ENCODE results near the gene SDHB.
A peak's percentile ranks its signal among the peaks of the same experiment; 100 is the strongest.
"Not testable (repeated sequence)": the region's sequence is repeated elsewhere in the genome, so short reads cannot be mapped to it uniquely, and the experiment has no call there.

The SDHB gene

DNA sequence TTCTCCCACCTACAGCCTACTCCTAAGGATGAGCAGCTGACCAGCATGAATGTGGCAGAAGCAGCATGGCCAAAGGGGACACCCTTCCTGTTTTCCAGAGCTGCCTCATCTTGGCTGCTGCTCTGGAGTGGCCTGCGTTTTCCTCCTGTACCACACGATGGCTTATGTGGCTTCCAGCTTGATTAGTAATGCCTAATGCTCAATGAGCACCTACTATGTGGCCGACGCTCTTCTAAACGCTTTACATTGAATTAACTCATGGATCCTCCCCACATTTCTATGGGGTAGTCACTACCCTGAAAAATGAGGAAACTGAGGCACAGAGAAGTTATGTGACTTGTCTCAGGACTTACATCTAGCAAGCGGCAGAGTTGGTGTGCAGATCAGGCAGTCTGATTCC, 18.0 kb upstream of the SDHB start:
- no peak for DNase-seq

DNA sequence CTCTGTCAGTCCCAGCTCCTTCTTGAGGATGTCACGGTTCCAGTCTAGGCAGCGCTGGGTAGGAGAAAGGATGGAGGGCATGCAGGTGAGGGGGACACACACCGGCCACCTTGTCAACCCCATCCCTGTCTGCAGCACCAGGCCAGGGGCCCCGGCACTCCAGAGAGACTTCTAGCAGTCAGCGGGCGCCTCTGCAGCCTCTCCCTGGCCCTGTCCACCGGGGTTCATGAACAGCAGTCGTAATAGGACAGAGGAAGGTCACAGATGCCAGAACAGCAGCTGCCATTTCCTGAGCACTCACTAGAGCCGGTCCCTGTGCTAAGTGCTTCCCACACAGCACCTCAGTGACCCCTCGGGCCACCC, 16.3 kb upstream of the SDHB start:
- DNase-seq: no peak

DNA sequence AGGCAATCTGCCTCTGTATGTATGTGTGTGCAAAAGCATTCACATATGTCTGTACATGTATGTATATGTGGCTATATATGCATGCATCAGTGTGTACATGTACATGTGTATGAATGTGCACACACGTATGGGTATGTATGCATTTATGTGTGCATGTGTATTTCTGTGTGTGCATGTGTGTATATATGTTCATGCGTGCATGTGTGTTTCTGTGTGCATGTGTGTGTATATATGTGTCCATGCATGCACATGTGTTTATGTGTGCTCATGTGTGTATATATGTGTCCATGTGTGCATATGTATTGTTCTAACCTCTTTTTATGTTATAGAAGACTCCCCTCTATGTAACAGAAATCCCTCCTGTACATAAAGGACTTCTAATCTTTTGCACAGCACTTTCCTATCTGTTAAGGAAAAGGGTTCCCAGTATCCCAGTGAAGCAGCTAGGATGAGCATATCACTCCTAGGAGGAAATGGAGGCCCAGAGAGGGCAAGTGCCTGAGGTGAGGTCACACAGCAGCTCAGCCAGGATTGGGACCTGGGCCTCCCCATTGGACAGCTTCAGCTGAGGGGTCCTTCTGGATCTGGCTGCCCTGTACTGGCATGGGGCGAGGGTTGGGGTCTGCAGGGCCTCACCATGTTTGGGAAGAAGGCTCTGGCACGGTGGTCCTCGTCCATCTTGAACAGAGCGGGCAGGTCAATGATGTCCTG, 15.8 kb upstream of the SDHB start:
- DNase-seq: no peak

DNA sequence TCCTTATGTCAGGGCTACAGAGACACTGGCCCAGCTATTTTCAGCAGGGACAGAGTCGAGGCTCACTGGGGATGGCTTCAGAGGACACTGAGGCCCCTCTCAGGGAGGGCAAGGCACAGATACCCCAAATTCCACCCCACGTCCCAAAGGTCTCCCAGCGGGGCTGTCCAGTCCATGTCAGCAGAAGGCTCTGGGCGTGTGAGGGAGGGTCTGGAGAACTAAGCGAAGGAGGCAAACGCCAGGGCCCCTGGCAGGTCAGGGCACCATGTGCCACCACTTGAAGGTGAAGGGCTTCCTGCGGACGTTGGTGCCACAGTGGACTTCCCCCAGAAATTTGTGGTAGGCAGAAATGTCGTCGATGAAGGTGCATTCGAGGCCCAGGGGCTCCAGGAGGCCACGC, 15.0 kb upstream of the SDHB start:
- no peak for DNase-seq

DNA sequence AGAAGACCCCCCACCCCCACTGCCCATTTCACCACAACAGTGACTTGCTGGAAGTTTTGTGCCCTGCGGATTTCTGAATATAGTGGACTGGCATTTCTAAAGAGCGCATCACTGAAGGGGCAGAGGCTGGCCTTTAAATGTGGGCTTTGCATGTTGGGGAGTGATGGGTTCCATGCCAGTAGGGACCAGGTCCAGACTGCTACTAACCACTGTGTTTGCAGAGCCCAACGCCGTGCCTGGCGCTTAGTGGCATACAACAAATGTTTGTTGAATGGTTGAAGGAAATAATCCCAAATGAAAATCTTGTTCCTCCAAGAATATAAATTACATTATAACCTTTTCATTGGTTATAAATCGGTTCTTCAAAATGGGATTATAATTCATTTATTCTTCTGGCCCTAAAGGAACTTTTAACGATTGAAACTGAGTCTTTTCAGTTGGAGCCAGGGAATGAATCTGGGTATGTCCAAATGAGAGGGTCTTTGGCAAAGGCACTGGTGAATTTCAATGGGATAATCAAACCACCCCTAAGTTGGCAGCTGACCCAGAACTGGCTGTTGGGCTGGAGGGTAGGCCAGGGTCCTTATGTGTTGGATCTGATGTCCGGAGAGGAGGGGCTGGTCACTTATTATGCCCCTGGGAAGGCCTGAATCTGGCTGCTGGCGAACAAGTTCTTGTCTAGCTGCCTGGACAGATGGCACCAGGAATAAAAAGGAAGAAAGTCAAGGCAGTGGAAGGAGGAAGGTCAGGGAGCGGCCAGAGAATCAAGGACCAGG, 13.8 kb upstream of the SDHB start:
- DNase-seq: no peak

DNA sequence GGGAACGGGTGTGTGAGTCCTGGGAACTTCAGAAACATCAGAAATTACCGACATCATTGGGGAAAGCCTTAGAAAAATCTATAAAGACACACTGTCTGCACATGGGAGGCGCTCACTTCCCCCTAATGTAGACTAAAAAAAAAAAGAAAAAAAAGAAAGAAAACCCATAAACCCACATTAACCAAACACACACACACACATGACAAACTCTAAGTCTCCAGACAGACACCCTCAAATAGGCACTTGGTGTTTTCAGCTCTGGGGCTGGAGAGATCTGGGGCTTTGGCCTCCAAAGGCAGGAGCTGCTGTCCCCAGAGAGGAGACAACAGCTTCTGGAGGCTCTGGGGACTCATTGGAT, 13.2 kb upstream of the SDHB start:
- no peak for DNase-seq

DNA sequence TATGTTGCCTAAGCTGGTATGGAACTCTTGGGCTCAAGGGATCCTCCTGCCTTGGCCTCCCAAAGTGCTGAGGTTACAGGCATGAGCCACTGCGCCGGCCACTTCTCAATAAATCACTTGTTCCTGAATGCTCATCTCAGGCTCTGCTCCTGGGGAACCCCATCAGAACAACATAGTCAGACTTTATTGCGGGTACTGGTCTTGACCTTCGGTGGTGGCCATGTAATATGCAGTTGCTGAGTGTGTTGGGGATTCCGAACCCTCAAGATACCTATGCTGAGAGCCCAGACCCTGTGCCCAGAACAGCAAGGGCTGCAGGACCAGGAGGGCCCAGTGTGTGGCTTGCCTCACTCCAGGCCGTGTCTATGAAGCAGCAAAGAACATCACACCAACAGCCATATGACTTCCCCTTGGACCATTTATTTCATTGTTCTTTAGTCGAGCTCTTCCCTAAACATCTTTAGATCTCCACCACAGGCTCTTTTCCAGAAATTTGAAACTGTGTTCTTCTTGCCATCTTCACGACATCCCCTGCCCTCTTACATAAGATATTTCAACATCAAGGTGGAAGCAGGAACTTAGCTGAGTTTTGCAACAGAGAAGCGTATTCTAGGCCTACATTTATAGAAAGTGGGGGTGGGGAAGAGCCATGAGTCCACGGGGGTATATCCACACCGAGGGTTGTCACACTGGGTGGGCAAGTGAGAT, 12.7 kb upstream of the SDHB start:
- no peak for DNase-seq

DNA sequence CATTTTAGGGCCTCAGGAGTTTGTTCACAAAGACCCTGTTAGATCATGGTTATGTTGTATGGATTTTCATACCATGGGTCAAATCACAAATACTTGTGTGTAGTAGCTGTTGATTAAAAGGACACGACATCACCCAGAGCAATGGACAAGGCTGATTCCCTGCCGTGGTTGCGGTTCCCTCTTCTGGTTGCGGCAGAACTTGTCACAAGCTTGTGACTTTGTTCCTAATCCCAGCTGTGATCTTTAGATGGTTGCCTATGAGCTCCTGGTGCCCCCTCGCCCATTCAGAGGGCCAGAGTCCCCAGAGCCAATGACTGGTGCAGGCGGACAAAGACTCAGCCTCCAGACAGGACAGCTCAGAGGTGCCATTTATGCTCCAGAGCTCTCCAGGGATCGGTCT, 11.8 kb upstream of the SDHB start:
- no peak for DNase-seq

DNA sequence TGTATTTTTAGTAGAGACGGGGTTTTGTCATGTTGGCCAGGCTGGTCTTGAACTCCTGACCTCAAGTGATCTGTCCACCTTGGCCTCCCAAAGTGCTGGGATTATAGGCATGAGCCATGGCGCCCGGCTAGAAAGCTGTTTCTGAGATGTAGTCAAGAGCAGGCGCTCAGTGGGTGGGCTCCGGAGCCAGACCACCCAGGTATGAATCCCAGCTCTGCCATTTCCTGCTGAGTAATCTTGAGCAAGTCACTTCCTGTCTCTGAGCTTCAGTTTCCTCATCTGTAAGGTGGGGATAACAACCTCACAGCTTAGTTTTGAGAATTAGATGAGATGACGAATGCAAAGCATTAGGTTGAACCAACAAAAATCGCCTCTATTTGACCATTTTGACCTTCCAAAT, 8.9 kb upstream of the SDHB start:
- not testable (repeated sequence) for DNase-seq

DNA sequence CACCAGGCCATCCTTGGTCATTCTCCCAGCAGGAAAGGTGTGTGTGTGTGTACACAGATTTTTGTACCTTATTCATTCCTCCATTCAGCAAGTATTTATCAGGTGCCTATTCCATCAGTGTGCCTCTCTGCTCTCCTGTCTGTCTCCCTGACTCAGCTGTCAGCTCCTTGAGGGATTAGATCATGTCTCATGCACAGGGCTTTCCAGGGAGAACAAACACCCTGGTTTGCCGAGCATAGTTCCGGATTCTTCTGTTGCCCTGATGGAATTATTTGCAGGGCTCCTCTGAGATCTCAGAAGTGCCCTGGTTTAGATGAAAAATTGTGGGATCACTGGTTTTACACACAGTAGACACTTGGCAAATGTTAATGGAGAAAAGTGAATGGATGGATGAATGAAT, 8.1 kb upstream of the SDHB start:
- DNase-seq: no peak

DNA sequence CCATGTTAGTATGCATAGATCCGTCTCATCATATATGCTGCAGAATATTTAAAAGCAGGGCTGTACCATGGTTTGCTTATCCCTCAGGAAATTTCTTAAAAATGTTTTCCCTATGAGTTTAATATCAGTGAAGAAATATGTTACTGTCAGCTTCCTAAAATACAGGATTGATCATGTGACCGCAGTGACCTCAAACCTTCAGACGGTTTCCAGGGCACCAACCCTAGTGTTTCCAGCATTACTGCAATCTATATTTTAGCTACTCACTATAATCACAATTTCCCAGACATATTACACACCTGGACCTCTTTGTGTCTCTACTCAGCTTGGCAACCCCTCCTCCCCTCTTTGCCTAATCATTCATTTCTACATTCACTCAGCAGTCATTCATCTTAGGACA, 7.7 kb upstream of the SDHB start:
- DNase-seq: no peak

DNA sequence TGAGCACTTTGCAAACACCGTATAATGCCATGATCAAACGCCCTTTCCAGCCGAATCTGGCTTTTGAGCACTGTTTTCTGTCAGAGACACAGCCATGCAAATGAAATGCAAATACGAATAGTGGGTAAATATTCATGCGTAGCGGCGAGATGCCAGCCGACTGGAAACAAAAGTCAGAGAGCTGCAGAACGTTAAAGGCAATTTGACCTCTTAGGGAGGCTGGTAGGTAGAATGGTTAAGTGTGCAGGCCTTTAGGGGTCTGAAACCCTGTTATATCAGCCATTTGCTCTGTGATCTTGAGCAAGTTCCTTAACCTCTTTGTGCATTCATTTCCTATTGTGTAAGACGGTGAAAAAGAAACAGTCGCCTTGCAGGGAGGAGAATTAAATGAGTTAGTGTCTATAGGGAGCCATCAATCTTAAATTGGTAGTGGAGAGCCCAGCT, 6.5 kb upstream of the SDHB start:
- DNase-seq: peak; percentile 96 to 97

DNA sequence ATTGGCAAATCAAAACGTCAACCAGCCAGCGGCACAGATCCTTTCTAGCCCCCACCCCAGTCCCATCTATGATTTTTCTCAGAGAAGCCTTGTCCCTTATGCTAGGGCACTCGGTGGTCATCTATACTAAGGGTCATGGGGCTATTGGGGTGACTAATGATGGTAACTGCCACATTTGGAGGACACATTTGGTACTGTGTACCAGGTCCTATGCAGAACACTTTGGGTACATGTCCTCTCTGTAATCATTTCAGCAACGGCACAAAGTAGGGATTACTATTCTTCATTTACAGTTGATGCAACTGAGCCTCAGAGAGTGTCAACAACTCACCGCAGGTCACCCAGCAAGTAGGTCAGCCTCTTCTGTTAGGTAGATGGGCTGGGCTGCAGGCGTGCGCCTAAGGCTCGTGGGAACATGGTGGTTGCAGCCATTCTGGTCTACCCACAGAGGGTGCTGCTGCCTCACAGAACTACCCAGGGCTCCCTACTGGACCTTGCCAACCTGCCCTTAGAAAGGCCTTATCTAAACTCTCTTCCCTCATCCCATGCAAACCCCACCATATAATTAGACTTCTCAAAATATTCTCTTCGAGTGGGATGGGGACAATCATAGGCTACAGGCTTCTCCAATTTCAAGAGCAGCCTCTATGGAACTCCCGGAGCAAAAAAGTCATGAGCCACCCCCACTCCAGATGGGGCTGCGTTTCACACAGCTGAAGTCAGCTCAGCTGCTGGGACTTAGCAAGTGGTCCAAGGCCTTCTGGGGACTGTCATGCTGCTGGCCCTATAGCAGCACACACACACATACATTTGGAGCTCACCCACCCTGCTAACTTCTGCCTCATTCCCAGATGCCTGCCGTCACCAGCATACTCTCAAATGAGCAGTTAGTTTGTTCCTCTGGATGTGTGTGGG, 5.8 kb upstream of the SDHB start:
- DNase-seq: peak; percentile 79 to 93

DNA sequence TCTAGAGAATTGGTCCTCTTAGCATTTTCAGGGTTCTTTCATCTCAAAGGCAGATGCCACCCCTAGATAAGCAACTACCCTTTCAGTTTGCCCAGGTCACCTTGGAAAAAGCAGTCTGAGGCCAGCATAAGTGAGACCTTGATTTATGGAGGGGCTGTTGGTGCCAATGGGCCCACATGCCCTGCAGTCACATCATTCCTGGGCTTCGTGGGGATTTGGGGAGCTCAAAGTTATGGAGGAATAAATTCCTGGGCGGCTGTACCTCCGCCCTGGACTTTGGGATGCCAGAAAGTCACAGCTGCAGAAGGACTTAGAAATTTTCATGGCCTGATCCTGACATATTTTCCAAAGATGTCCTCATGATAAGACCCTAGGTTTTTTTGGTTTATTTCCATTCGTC, 2.7 kb upstream of the SDHB start:
- DNase-seq: no peak

DNA sequence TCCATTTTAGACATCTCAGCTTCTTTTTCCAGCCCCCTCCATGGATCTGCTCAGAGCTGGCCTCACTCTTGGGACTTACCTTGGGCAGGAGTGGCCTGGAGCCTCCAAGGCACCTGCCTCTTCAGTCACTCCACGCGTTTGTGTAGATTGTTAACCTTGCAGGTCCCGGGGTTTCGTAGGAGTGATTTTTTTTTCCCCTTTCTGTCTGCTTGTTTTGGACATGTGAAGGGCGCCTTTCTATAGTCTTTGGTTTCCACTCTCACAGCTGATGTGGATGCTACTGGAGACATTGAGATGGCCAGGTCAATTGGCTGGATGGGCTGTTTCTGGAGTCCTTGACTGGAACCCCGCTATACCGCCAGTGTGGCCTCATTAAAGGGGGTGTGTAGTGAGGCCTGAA, 2.0 kb upstream of the SDHB start:
- DNase-seq: no peak

DNA sequence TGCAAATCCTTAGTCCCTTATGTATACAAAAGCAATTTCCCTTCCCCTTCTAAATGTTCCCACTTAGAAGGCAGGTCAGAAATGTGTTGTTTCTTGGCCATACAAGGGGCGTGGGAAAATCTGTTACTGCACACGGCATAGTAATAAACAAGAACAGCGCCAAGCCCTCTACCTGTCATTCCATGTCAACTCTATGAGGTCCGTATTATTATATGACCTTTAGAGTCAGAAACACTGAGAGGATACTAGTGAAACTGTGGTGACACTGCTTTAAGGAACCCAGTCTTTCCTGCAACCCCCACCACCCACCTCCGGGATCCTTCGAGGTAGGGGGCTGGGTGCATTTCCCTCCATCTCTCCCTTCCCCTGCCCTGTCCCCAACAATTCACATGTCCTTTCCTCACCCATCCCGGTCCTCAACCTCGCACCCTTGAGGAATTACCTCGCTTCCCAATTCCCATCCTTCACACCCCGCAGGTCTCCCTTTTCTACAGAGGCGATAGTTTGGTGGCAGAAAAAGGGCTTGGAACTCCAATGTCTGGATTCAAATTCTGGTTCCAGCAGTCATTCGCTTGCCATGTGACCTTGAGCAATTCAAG, 647 bp downstream of the SDHB start:
- DNase-seq: no peak

DNA sequence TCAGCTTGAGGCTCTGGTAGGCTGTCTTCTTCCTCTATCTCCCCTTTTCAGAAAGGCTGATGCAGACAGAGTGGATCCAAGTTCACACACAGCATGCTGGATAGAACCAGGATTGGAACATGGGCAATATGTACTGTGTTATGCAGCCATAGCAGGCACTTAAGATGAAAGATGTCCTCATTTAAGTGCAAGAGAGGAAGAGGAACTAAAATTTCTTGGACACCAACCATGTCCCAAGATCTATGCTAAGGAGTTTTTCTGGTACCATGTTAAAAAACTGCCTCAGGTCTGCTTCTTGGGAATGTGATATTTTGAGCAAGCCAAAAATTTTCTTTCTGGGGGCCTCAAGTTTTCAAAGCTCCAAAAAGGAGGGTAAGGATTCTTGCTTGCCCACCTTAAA, 1.2 kb downstream of the SDHB start:
- DNase-seq: no peak

DNA sequence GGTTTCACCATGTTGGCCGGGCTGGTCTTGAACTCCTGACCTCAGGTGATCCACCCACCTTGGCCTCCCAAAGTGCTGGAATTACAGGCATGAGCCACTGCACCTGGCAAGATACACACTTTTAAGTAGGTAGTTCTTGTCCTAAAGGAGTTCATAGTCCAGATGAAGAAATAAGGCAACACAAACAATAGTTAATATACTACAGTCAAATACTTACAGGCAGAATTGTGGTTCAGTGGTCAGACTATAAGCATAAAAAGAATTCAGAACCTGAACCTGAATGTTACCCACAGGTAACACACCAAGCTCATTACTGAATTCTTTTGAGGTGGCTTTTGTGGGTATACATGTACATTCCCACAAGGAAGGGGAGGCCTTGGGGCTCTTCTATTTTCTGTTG, 1.8 kb downstream of the SDHB start:
- no peak for DNase-seq

DNA sequence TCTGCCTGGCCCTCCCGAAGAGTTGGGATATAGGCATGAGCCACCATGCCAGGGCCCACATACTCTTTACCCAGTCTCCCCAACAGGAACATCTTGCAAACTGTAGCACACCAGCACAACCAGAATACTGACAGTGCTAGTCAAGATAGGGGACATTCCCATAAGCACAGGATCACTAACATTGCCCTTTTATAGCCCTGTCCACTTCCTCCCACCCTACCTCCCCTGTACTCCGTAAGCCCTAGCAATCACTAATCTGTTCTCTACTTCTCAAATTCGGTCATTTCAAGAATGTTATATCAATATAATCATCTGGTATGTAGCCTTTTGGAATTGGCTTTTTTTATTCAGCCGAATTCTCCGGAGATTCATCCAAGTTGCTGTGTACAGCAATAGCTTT, 5.9 kb downstream of the SDHB start:
- no peak for DNase-seq

DNA sequence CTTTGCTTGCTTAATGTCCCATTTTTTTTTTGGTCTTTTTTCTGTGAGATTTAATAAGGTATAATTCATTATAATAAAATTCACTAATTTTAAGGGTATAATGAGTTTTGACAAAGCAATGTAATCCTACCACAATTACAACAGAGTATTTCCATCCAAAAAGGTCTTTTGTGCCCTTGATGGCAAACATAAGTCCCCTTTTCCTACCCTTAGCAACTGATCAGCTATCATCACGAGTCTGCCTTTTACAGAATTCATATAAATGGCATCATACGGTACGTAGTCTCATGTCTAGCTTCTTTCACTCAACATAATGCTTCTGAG, 7.5 kb downstream of the SDHB start:
- no peak for DNase-seq

DNA sequence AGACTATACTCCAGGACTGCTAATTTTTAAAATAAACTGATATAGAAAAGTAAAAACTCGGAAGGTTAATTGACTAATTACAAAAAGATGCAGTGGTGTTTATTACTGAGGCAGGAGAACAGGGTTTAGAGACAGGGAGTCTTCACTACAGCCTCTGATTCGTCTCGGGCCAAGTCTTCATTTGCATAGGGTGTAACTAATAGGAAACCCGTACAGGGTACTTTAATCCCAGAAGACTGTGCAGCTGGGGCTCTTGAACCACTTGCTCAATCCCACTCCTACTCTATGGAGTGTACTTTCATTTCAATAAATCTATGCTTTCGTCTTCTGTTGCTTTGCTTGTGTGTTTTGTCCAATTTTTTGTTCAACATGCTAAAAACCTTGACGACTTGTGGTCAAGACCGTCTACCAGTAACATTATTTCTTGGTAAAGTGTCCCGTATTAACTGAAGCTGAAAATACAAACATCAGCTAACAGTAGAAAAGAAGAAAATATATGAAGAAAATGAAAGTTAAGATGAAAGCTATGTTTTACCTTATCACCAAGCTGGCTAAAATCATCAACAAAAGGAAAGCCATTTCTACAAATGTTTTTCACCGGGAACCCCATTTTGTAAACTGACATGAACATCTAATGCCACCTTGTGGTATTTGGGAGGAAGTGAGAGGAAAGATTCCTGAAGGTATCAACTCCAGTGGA, 8.0 kb downstream of the SDHB start:
- peak; percentile 32 to 76 for DNase-seq

DNA sequence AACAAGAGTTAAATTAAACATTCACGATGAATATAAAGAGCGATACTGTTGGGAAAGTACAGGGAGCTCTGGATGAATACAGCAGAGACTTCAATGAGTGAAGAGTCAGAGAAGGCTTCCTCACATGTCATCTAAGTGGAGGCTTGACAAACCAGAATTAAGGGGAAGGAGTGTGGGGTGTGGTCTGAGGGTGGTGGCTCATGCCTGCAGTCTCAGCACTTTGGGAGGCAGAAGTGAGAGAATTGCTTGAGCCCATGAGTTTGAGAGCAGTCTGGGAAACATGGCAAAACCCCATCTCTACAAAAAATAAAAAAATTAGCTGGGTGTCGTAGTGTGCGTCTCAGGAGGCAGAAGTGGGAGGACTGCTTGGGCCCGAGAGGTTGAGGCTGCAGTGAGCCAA, 8.7 kb downstream of the SDHB start:
- no peak for DNase-seq
